ENCODE data around the gene CABCOCO1. TPM values are rescaled to one million over a fixed set of nuclear protein-coding genes. Genes with fewer than 3 reads are reported as not detected.

CABCOCO1 gene
- total RNA-seq, 4 donors from 2014 or later, result 0.45 to 0.54 TPM; not detected in 2

DNA sequence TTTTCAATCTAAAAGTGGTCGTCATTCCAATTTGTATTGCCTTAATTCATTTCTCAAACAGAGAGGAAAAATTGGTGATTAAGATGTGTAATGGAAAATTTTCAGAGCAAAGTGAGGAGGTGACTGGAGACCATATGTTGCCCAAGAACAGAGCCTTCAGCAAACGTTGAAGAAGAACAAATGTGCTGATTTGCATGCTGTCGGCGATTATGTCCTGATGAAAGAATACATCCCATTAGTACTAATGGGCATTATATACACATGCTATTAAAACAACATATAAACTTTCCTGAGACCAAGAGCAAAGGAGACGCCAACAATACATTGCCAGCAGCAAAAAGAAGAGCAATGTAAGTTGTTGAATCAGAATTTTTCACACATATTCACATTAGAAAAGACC is 138.8 kb downstream of the CABCOCO1 start:
- Histone ChIP-seq H3K9me3 (no peaks in the 10 kb centered on the region), H3K27me3 (no peaks in the 10 kb centered on the region), H3K4me3 (replicated peaks in 1 of 3) (no peak overlapping the region), H3K4me1 (no peaks in the 10 kb centered on the region), H3K27ac (no peak overlapping the region), H3K36me3 (no peaks in the 10 kb centered on the region)
- intact Hi-C loops (cut with DNase I), result no loop called here
- DNase-seq, result no peak
- TF ChIP-seq POLR2A (IDR thresholded peaks at IDR 0.05) (no peak), CTCF (IDR thresholded peaks at IDR 0.05) (no peak)
- WGBS, 2 donors, result 87 to 89% methylated on average over 5 of the region's 5 CpGs

DNA sequence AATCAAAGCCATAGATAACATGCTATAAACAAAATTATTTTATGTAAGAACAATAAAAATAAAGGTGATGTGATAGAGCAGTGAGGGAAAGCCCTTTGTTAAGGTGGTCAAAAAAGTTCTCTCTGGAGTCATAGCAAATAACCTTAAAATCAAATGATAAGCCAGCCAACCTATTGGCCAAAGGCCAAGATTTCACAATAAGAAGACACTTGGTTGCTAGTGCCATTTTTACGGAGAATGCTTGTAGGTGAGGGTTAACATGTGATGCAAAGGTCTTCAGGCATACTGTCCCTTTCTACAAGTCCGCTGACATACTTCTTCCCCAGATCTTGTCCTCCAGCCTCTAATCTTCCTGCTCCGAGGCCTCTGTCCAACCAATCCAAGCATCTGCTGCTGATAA is 140.5 kb downstream of the CABCOCO1 start:
- intact Hi-C loops (cut with DNase I), result no loop called here
- Histone ChIP-seq H3K36me3 (no peaks in the 10 kb centered on the region), H3K27ac (no peak overlapping the region), H3K4me1 (no peaks in the 10 kb centered on the region), H3K9me3 (no peaks in the 10 kb centered on the region), H3K4me3 (replicated peaks in 1 of 3) (no peak overlapping the region), H3K27me3 (no peaks in the 10 kb centered on the region)
- TF ChIP-seq POLR2A (IDR thresholded peaks at IDR 0.05) (no peak), CTCF (IDR thresholded peaks at IDR 0.05) (no peak)
- WGBS, 2 donors, result 93 to 97% methylated on average over 3 of the region's 3 CpGs
- no peak for DNase-seq

GRCh38 chr10:61804414-61804813 is 141.7 kb downstream of the CABCOCO1 start:
- WGBS, 2 donors, result 59 to 64% methylated on average over 1 of the region's 1 CpG
- no peak overlapping the region for H3K4me3 ChIP-seq (replicated peaks in 1 of 3)
- intact Hi-C loops (cut with DNase I), result no loop called here

GRCh38 chr10:61805091-61805490 is 142.4 kb downstream of the CABCOCO1 start:
- intact Hi-C loops (cut with DNase I), result no loop called here
- Histone ChIP-seq H3K9me3 (no peaks in the 10 kb centered on the region), H3K27ac (no peak overlapping the region), H3K36me3 (no peaks in the 10 kb centered on the region), H3K4me1 (no peaks in the 10 kb centered on the region), H3K27me3 (no peaks in the 10 kb centered on the region), H3K4me3 (replicated peaks in 1 of 3) (no peak overlapping the region)
- no peak for DNase-seq
- TF ChIP-seq CTCF (IDR thresholded peaks at IDR 0.05) (no peak), POLR2A (IDR thresholded peaks at IDR 0.05) (no peak)
- WGBS, 2 donors, result 97 to 100% methylated on average over 3 of the region's 3 CpGs

More at GRCh38 chr10:61804414-61804813, 141.7 kb downstream of the CABCOCO1 start:
- TF ChIP-seq CTCF (IDR thresholded peaks at IDR 0.05) (no peak), POLR2A (IDR thresholded peaks at IDR 0.05) (no peak)
- no peaks in the 10 kb centered on the region for H3K4me1 ChIP-seq
- H3K27ac ChIP-seq, result no peak overlapping the region
- H3K36me3 ChIP-seq, result no peaks in the 10 kb centered on the region
- H3K9me3 ChIP-seq, result no peaks in the 10 kb centered on the region
- no peaks in the 10 kb centered on the region for H3K27me3 ChIP-seq
- no peak for DNase-seq

DNA sequence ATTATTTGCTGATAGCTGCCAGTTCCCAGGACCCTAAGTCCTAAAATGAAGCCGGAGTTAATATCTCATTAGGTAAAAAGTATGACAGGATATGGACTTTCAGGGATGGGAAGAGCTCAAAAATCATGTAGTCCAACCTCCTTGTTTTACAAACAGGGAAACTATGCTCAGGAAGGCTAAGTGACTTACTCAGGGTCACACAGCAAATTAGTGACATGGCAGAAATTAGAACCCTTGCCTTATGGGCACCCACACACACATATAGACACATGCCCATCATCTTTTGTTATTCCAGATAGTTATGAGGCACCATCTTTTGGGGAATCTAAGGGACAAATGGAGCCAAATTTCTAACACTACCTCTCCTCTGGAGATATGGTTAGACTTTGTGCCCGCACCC is 147.5 kb downstream of the CABCOCO1 start:
- Histone ChIP-seq H3K36me3 (no peaks in the 10 kb centered on the region), H3K4me1 (no peaks in the 10 kb centered on the region), H3K27me3 (no peaks in the 10 kb centered on the region), H3K4me3 (replicated peaks in 1 of 3) (no peak overlapping the region), H3K9me3 (no peaks in the 10 kb centered on the region), H3K27ac (no peak overlapping the region)
- no peak for DNase-seq
- whole genome bisulfite sequencing, 2 donors, result 95 to 100% methylated on average over 2 of the region's 2 CpGs
- no peak for TF ChIP-seq POLR2A (IDR thresholded peaks at IDR 0.05)
- no peak for TF ChIP-seq CTCF (IDR thresholded peaks at IDR 0.05)
- intact Hi-C loops (cut with DNase I), result no loop called here

Data from thyroid gland (tissue), 4 donors.